ENCODE measurements around the gene STMN1.

STMN1 gene

DNA sequence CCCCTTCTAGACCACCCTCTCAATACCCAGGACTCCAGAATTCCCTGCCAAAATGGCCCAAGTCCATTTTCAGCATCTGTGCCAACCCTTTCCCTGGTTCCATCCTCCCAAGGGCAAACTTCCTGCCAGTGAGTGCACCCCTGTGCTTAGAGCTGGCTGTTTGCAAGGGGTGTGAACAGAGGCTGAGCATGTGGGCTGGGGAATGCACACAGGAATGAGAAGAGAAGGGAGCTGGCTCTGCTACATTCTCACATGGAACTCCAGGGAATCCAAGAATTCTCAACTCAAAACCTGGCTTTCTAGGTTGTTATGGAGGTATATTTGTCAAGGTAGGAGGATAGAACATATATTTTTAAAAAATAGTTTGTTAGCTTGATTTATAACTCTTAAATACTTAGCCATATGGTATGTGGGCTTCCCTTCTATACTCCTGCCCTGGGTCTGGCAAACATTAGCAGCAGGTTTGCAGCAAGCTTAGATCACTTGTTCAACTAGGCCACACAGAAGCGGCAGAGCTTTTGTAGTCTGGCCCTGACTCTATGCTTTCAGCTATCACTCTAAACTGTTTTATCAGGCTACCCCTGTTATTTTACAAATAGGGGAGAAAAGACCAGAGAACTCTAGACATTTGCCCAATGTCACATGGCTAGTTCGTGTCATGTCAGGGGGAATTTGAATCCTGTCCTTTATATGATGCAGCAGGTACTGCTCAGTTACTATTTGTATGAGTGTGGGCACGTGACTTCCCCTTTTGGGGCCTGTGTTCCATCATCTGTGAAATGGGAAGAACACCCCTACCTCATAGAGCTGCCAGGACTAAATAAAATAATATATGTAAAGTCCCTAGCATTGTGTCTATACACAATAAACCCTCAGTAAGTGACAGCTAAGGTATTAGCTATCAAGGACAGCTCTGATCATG, 8.1 kb upstream of the STMN1 start:
- no peak overlapping the region for H3K9ac ChIP-seq (ENCODE audit: low read length)
- H3K9me2 ChIP-seq (replicated peaks; ENCODE audit: insufficient read depth, low read length): no peaks in the 10 kb centered on the region
- H3K4me1 ChIP-seq (ENCODE audit: low read length): no peaks in the 10 kb centered on the region
- no peak for DNase-seq
- H2AFZ ChIP-seq (ENCODE audit: low read length): no peak overlapping the region
- H3K4me3 ChIP-seq (ENCODE audit: low read length): no peak overlapping the region
- H4K20me1 ChIP-seq (ENCODE audit: insufficient read depth, low read length): no peaks in the 10 kb centered on the region
- no peak overlapping the region for H3K4me2 ChIP-seq (ENCODE audit: low read depth, low read length)
- TF ChIP-seq, protein P1, sequence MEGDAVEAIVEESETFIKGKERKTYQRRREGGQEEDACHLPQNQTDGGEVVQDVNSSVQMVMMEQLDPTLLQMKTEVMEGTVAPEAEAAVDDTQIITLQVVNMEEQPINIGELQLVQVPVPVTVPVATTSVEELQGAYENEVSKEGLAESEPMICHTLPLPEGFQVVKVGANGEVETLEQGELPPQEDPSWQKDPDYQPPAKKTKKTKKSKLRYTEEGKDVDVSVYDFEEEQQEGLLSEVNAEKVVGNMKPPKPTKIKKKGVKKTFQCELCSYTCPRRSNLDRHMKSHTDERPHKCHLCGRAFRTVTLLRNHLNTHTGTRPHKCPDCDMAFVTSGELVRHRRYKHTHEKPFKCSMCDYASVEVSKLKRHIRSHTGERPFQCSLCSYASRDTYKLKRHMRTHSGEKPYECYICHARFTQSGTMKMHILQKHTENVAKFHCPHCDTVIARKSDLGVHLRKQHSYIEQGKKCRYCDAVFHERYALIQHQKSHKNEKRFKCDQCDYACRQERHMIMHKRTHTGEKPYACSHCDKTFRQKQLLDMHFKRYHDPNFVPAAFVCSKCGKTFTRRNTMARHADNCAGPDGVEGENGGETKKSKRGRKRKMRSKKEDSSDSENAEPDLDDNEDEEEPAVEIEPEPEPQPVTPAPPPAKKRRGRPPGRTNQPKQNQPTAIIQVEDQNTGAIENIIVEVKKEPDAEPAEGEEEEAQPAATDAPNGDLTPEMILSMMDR (IDR thresholded peaks at IDR 0.05; ENCODE audit: low read length): no peak
- TF ChIP-seq EZH2 (optimal IDR thresholded peaks at IDR 0.05; ENCODE audit: low read depth, low read length) (no peak), EZH2phosphoT487 (IDR thresholded peaks at IDR 0.05; ENCODE audit: low read length) (no peak)
- H3F3A ChIP-seq (ENCODE audit: insufficient read depth, low read length): no peaks in the 10 kb centered on the region
- H3K36me3 ChIP-seq (replicated peaks; ENCODE audit: insufficient read depth, low read length): no peaks in the 10 kb centered on the region
- H3K79me2 ChIP-seq (ENCODE audit: low read length): no peaks in the 10 kb centered on the region
- H3K27me3 ChIP-seq (replicated peaks; ENCODE audit: insufficient read depth, low read length): no peaks in the 10 kb centered on the region; the same call in 1 of the 2 replicates
- H3K27ac ChIP-seq (ENCODE audit: low read length): no peak overlapping the region
- no peaks in the 10 kb centered on the region for H3K9me3 ChIP-seq (replicated peaks; ENCODE audit: insufficient read depth, low read length)

DNA sequence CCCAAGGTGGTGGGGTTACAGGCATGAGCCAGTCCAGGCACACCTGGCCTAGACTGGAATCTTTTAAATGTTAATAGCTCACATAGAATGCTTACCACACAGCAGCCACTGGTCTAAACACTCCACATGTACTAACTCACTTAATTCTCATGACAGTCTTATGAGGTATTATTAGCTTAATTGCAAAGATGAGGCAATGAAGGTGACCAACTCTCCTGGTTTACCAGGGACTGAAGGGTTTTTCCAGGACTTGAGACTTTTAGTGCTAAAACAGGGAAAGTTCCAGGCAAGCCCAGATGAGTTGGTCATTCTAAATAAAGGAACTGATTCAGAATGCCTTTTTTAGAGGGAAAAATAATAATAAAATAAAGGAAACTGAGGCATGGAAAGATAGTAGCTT, 7.0 kb upstream of the STMN1 start:
- Histone ChIP-seq H2AFZ (ENCODE audit: low read length) (no peak overlapping the region), H3K27me3 (replicated peaks; ENCODE audit: insufficient read depth, low read length) (peaks cover 1% of the 10 kb centered on the region), H3F3A (ENCODE audit: insufficient read depth, low read length) (no peaks in the 10 kb centered on the region), H3K9me3 (replicated peaks; ENCODE audit: insufficient read depth, low read length) (no peaks in the 10 kb centered on the region), H3K36me3 (replicated peaks; ENCODE audit: insufficient read depth, low read length) (no peaks in the 10 kb centered on the region), H3K27ac (ENCODE audit: low read length) (no peak overlapping the region), H3K79me2 (ENCODE audit: low read length) (no peaks in the 10 kb centered on the region), H3K4me2 (ENCODE audit: low read depth, low read length) (no peak overlapping the region), H3K9me2 (replicated peaks; ENCODE audit: insufficient read depth, low read length) (no peaks in the 10 kb centered on the region), H3K9ac (ENCODE audit: low read length) (no peak overlapping the region), H4K20me1 (ENCODE audit: insufficient read depth, low read length) (no peaks in the 10 kb centered on the region), H3K4me3 (ENCODE audit: low read length) (no peak overlapping the region), H3K4me1 (ENCODE audit: low read length) (no peaks in the 10 kb centered on the region)
- TF ChIP-seq EZH2 (optimal IDR thresholded peaks at IDR 0.05; ENCODE audit: low read depth, low read length) (no peak), EZH2phosphoT487 (IDR thresholded peaks at IDR 0.05; ENCODE audit: low read length) (no peak)
- TF ChIP-seq, protein P1 (IDR thresholded peaks at IDR 0.05; ENCODE audit: low read length): no peak
- no peak for DNase-seq

DNA sequence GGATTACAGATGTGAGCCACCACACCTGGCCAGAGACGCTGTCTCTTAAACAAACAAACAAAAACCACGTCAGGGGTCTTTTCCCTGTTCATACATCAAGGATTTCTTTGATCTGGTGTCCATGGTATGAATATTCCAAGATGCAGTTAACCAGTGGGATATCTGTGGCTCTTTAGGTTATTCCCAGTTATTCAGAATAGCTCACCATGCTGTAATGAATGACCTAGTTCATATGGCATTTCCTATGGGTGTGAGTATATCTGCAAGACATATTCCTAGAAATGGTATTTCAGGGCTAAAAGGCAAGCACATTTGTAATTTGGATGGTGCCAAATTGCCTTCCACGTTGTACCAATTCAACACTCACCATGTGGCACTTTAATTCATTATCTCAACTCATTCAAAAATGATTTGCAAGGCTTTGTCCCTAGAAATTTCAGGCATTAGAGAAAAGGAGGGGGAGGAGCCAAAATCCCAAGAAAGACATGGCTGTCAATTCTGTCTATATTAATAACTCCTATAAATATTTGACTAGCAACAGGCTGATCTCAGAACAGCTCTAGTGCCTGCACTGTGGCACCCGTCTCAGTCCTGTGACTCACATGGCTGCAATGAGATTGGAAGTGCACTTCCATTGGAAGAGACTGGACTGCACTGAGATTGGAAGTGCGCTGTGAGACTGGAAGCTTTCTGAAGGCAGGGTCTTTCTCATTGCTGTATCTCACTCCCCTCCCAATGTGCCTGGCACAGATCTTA, 6.0 kb upstream of the STMN1 start:
- Histone ChIP-seq H3K9ac (ENCODE audit: low read length) (no peak overlapping the region), H3K9me2 (replicated peaks; ENCODE audit: insufficient read depth, low read length) (no peaks in the 10 kb centered on the region), H3F3A (ENCODE audit: insufficient read depth, low read length) (0 out of 2 replicates have a peak, but pooled peaks cover 2% of the 10 kb centered on the region), H3K79me2 (ENCODE audit: low read length) (no peaks in the 10 kb centered on the region), H3K4me1 (ENCODE audit: low read length) (no peaks in the 10 kb centered on the region), H4K20me1 (ENCODE audit: insufficient read depth, low read length) (no peaks in the 10 kb centered on the region), H3K4me2 (ENCODE audit: low read depth, low read length) (no peak overlapping the region), H2AFZ (ENCODE audit: low read length) (no peak overlapping the region), H3K36me3 (replicated peaks; ENCODE audit: insufficient read depth, low read length) (no peaks in the 10 kb centered on the region), H3K27ac (ENCODE audit: low read length) (no peak overlapping the region), H3K4me3 (ENCODE audit: low read length) (no peak overlapping the region), H3K27me3 (replicated peaks; ENCODE audit: insufficient read depth, low read length) (peaks cover 11% of the 10 kb centered on the region), H3K9me3 (replicated peaks; ENCODE audit: insufficient read depth, low read length) (no peaks in the 10 kb centered on the region)
- no peak for DNase-seq
- TF ChIP-seq, protein P1 (IDR thresholded peaks at IDR 0.05; ENCODE audit: low read length): no peak
- no peak for TF ChIP-seq EZH2phosphoT487 (IDR thresholded peaks at IDR 0.05; ENCODE audit: low read length)
- no peak for TF ChIP-seq EZH2 (optimal IDR thresholded peaks at IDR 0.05; ENCODE audit: low read depth, low read length)

Data from MM.1S (cell line).